Transverse colon (tissue), 3 donors: ENCODE data around the gene PSTPIP2.

ENCODE experiments used
- EP300 ChIP-seq: sonication (generic); formaldehyde crosslinking; IDR thresholded peaks from one replicate; pipeline ENCODE4 v1.6.1; 2017; ENCODE audit warnings: antibody characterized with exemption, low read depth
- POLR2A ChIP-seq: fragments of 450-650 bp; IDR thresholded peaks from one replicate; pipeline ENCODE4 v1.6.1; 2016; ENCODE audit warnings: antibody characterized with exemption, mild to moderate bottlenecking, moderate library complexity
- POLR2AphosphoS5 ChIP-seq, 3 donors: sonication (generic); formaldehyde crosslinking; IDR thresholded peaks; one replicate each; pipeline ENCODE4 v1.6.1; 2016; ENCODE audit warnings: antibody characterized with exemption in 3 of 3

GRCh38 chr18:45939236-45939635 is 132.8 kb downstream of the PSTPIP2 start:
- TF ChIP-seq POLR2A = no peak
- no peak for TF ChIP-seq EP300
- no peak for TF ChIP-seq POLR2AphosphoS5 (IDR thresholded peaks at IDR 0.05)
